D721Med (cell line): ENCODE data around the gene LRIG2.

ENCODE experiments used
- DNase-seq: peaks from one replicate; pipeline ENCODE4 v3.0.0; 2011; ENCODE audit warnings: low spot score; ENCODE audit not compliant: insufficient read length
- FAIRE-seq: peaks from 2 replicates; lab custom pipeline; 2011; peaks lifted over from hg19 to GRCh38; lab: Jason Lieb, UNC
- CTCF ChIP-seq: IDR thresholded peaks from 2 replicates; pipeline ENCODE4 v1.5.1; 2012; ENCODE audit warnings: mild to moderate bottlenecking, control low read depth; ENCODE audit not compliant: insufficient read depth; ENCODE audit errors: missing control alignments

Gene LRIG2

GRCh38 chr1:113091988-113092594 is 19.1 kb downstream of the LRIG2 start:
- no peak for FAIRE-seq
- TF ChIP-seq CTCF, result no peak
- no peak for DNase-seq

- FAIRE-seq (no peak), DNase-seq (no peak)
- TF ChIP-seq CTCF, result no peak
Measured at GRCh38 chr1:113094506-113094905, 21.5 kb downstream of the LRIG2 start.

- TF ChIP-seq CTCF, result no peak
- FAIRE-seq (no peak), DNase-seq (no peak)
Measured at GRCh38 chr1:113095790-113096455, 22.9 kb downstream of the LRIG2 start.

- DNase-seq (no peak), FAIRE-seq (peak; percentile 51)
- no peak for TF ChIP-seq CTCF
Measured at GRCh38 chr1:113096493-113096892, 23.5 kb downstream of the LRIG2 start.

GRCh38 chr1:113101588-113101987 is 28.6 kb downstream of the LRIG2 start:
- no peak for DNase-seq
- no peak for FAIRE-seq
- TF ChIP-seq CTCF, result no peak

GRCh38 chr1:113103048-113103447 is 30.1 kb downstream of the LRIG2 start:
- FAIRE-seq, result no peak
- no peak for DNase-seq

More at GRCh38 chr1:113103048-113103447, 30.1 kb downstream of the LRIG2 start:
- no peak for TF ChIP-seq CTCF
